ENCODE measurements around the gene GGT7.
"Not testable (repeated sequence)": the region's sequence is repeated elsewhere in the genome, so short reads cannot be mapped to it uniquely, and the experiment has no call there.

GGT7 gene

GRCh38 chr20:34872622-34873224 lies at the start of gene GGT7:
Gene GGT7, minus strand, starts transcription at chr20:34872856. Its CDS starts 41 bp downstream, at chr20:34872815.
- no peak within 1 kb of the TSS for H3K27ac ChIP-seq
- no peak for DNase-seq (ENCODE audit: low read depth, low spot score)

GRCh38 chr20:34921436-34921835 lies 48.8 kb upstream of the GGT7 start:
- no peak for DNase-seq (ENCODE audit: low read depth, low spot score)
- H3K27ac ChIP-seq = no peak overlapping the region

DNA sequence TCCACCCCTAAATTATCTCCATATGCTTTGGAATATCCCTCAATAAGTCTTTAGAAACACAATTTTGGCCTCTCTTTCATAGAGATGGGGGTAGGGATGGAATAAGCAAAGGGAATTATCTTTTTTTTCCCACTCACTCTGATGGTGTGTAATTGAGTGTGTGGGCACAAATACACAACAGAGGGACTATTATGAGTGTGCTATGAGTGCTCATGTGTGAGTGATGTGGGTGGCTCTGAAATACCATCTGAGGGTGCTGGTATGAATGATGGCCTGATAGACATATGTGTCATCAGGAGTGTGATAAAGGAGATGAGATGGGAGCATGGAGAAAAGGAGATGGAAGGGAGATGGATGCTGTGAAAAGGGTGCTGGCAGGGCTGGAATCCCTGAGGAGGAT lies 47.4 kb upstream of the GGT7 start:
- no peak for DNase-seq (ENCODE audit: low read depth, low spot score)
- H3K27ac ChIP-seq = no peak overlapping the region

GRCh38 chr20:34916774-34917354 lies 44.2 kb upstream of the GGT7 start:
- DNase-seq (ENCODE audit: low read depth, low spot score) = no peak
- no peak overlapping the region for H3K27ac ChIP-seq

DNA sequence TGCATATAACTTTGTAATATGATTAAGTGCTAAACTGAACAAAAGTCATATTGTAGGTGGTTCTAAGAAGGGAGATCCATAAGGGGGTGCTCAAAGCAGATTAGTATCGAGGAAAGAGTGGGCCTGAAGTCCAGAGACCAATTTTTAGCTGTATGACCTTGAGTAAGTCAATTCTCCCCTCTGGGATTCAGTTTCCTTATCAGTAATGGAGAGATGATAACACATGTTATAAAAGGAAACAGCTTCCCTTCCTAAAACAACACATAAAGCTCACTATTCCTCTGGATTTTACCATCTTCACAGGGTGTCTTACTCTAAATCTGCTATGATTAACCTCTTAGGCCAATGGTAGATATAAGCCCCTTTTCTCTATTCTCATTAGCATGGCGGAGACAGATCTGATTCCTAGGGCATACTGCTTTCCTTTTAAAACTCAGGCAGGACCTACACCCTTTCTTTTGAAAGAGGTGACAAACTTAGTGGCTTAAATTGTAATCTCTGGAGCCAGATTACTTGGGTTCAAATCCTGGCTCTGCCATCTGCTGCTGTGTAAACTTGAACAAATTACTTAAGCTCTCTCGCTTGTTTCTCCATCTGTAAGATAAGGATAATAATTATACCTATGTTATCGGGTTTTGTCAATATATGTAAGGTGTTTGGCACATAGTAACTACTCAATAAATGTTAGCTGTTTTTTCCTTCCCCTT lies 43.2 kb upstream of the GGT7 start:
- H3K27ac ChIP-seq = no peak overlapping the region
- no peak for DNase-seq (ENCODE audit: low read depth, low spot score)

- DNase-seq (ENCODE audit: low read depth, low spot score) = no peak
- no peak overlapping the region for H3K27ac ChIP-seq
Observed at GRCh38 chr20:34915131-34915530, 42.5 kb upstream of the GGT7 start.

GRCh38 chr20:34907616-34908469 lies 35.2 kb upstream of the GGT7 start:
- peak overlapping the region; percentile 53 for H3K27ac ChIP-seq
- peak; percentile 50 for DNase-seq (ENCODE audit: low read depth, low spot score)

DNA sequence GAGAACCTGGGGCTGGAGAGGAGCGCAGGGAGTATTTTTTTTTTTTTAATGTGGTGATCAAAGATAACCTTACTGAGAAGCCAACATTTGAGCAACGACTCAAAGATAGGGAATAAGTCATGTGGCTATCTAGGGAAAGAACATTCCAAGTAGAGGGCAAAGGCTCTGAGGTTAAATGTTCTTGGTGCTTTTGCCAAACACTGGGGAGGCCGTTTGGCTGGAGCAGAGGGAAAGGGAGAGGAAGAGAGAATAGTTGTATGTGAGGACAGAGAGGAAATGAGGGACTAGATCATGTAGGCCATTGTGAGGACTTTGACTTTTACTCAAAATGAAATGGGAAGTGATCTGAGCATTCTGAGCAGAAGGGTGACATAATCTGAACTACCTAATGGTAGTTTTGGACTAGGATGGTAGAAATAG lies 31.6 kb upstream of the GGT7 start:
- no peak for DNase-seq (ENCODE audit: low read depth, low spot score)
- no peak overlapping the region for H3K27ac ChIP-seq

DNA sequence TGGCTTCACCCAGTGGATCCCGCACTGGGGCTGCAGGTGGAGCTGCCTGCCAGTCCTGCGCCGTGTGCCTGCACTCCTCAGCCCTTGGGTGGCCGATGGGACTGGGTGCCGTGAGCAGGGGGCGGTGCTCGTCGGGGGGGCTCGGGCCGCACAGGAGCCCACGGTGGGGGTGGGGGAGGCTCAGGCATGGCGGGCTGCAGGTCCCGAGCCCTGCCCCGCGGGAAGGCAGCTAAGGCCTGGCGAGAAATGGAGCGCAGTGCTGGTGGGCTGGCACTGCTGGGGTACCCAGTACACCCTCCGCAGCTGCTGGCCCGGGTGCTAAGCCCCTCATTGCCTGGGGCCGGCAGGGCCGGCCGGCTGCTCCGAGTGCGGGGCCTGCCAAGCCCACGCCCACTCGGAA lies 26.1 kb upstream of the GGT7 start:
- not testable (repeated sequence) for H3K27ac ChIP-seq; DNase-seq (ENCODE audit: low read depth, low spot score)

DNA sequence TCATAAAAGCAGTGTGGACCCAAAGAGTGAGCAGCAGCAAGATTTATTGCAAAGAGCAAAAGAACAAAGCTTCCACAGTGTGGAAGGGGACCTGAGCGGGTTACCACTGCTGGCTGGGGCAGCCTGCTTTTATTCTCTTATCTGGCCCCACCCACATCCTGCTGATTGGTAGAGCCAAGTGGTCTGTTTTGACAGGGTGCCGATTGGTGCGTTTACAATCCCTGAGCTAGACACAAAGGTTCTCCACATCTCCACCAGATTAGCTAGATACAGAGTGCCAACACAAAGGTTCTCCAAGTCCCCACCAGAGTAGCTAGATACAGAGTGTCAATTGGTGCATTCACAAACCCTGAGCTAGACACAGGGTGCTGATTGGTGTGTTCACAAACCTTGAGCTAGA lies 25.5 kb upstream of the GGT7 start:
- H3K27ac ChIP-seq; DNase-seq (ENCODE audit: low read depth, low spot score): not testable (repeated sequence)

GRCh38 chr20:34896086-34896621 lies 23.5 kb upstream of the GGT7 start:
- H3K27ac ChIP-seq = no peak overlapping the region
- no peak for DNase-seq (ENCODE audit: low read depth, low spot score)

DNA sequence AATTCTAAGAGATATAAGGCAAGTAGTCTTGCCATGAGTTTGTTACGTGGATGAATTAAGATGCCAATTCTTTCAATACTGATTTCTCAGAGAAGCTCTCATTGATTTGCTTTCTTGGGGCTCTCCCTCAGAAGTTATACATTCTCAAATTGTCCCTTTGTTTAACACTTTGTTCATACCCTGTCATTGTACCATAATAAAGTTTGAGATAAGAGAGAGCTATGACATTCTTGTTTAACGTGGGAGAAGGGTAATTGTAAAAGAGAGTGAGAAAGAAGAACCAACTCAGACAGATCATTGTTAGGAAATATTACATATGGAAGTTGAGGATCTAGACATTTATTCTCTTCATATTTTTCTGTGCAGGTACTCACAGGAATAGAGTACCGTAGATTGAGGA lies 22.8 kb upstream of the GGT7 start:
- no peak for DNase-seq (ENCODE audit: low read depth, low spot score)
- H3K27ac ChIP-seq = no peak overlapping the region

GRCh38 chr20:34894723-34895122 lies 22.1 kb upstream of the GGT7 start:
- no peak for DNase-seq (ENCODE audit: low read depth, low spot score)
- H3K27ac ChIP-seq = no peak overlapping the region

DNA sequence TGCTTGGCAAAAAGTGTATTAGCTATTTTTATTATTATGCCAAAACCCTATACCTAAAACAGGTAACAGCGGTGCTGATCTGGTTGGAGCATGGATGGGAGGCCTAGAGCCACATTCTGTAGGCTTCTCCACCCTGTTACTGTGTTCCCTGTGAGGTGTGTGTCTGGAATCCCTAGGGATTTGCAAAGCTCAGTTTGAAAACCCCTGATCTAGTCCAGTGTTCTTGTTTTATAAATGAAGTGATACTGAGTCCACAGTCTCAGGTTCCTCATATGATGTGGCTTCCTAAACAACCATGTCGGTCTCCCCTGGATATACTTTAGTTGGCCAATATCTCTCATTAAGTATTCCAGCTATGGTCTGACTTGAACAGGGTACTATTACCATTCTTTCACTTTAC lies 20.0 kb upstream of the GGT7 start:
- H3K27ac ChIP-seq = no peak overlapping the region
- no peak for DNase-seq (ENCODE audit: low read depth, low spot score)

DNA sequence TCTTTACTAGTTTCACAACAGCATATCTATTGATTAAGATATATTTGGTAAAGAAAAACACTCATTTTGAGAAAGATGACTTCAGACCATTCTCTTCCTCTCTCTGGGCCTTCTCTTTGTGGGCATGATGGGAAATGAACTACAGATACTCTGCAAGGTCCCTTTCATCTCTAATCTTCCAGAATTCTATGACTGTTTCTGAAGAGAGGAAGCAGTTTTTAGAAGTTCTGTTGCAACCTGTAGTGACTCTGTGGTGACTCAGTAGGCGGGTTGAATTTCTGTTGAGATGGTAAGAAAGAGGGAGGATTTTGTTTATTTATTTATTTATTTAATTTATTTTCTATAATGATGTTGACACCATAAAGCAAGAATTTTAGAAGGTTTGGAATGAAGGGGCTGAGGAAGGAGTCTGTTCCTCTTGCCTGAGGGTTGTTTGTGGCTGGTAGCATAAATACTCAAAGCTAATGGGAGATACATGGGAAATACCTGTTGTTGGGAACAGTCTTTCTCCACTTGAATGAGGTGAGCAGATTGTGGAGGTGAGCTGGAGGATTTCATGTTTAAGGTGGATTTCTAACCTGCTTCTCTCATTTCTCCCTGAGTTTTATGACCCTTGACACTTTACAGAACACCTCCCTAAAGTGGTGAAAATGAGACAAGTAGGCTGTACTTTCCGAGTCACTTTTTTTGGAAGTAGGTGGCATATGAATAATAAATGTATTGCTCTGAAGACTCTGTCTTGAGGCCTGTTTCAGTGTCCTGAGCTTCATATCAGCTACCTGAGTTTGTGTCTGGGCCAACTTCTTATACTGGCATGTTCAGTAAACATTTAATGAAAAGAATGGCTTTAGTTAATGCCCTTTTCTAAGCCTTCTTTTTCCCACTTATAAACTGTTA lies 18.8 kb upstream of the GGT7 start:
- peak; percentile 57 for DNase-seq (ENCODE audit: low read depth, low spot score)
- peak overlapping the region; percentile 86 for H3K27ac ChIP-seq

DNA sequence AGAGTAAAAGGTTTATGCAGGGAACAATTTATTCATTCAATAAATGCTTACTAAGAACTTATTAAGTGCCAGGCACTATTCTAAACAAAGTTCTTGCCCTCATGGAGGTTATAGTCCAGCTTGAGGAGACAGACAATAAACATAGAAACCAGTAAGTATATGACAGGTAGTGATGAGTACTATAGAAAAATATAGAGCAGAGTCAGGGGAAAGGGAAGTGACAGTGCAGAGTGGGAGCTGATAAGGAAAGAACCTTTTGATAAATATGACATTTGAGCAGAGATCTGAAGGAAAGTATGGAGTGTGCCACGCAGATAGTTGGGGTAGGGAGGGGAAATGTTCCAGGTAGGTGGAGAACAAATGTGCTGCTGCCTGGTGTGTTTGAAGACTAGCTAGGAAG lies 15.8 kb upstream of the GGT7 start:
- no peak for DNase-seq (ENCODE audit: low read depth, low spot score)
- no peak overlapping the region for H3K27ac ChIP-seq

- H3K27ac ChIP-seq = no peak overlapping the region
- DNase-seq (ENCODE audit: low read depth, low spot score) = no peak
Observed at GRCh38 chr20:34887023-34887422, 14.4 kb upstream of the GGT7 start.

GRCh38 chr20:34886122-34886521 lies 13.5 kb upstream of the GGT7 start:
- DNase-seq (ENCODE audit: low read depth, low spot score) = no peak
- no peak overlapping the region for H3K27ac ChIP-seq

DNA sequence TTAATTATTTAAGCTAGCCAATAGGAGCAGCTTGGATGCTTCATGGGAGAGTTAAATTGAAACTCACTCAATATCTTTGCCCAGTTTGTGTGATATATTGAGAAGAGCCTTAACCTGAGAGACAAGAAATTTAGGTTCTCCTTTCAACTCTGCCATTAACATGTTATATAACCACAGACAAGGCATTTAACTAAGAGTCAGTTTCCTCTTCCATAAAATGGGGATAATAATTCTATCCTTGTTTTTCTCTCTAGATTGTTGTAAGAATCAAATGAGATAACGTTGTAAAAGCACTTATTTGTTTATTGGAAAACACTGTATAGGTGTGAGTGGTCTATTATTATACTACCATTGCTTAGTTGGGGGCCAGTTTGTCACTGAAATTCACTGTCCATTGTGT lies 11.6 kb upstream of the GGT7 start:
- no peak for DNase-seq (ENCODE audit: low read depth, low spot score)
- no peak overlapping the region for H3K27ac ChIP-seq

DNA sequence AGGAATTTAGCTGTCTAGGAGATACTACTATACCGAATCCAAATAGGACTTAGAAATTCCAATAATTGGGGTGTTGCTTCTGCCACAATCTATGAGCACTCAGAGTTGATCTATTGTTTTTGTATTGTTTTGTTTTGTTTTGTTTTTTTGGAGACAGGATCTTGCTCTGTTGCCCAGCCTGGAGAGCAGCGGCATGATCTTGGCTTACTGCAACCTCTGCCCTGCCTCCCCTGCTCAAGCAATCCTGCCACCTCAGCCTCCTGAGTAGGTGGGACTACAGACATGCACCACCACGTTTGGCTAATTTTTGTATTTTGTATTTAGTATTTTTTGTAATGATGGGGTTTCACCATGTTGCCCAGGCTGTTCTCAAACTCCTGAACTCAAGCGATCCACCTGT lies 11.2 kb upstream of the GGT7 start:
- no peak for DNase-seq (ENCODE audit: low read depth, low spot score)
- H3K27ac ChIP-seq = no peak overlapping the region
